Thoracic aorta (tissue), 2 donors: Measurements from ENCODE around the gene ARNT2. TPM values are rescaled to one million over a fixed set of nuclear protein-coding genes. Genes with fewer than 3 reads are reported as not detected.

Experiments
- ATAC-seq: fragments of 150-250 bp; one replicate; pipeline ENCODE4 v1.8.0; 2017; ENCODE audit warnings: low read depth; ENCODE audit not compliant: insufficient number of reproducible peaks, low FRiP score
- DNase-seq: peaks from one replicate; pipeline ENCODE4 v3.0.0-alpha.2; 2020; ENCODE audit warnings: low spot score
- H3K27ac ChIP-seq, 2 donors: fragments of 200-600 bp; sonication (generic); 1 replicate in 1 of 2; 2 replicates in 1 of 2; pipeline ENCODE4 v1.5.1; 2016; ENCODE audit warnings: mild to moderate bottlenecking in 2 of 2, moderate library complexity in 2 of 2
- H3K27me3 ChIP-seq: fragments of 200-600 bp; sonication (generic); replicated peaks from 2 replicates; pipeline ENCODE4 v1.6.0; 2016; ENCODE audit warnings: mild to moderate bottlenecking; ENCODE audit not compliant: insufficient read depth
- H3K36me3 ChIP-seq: fragments of 200-600 bp; sonication (generic); one replicate; pipeline ENCODE4 v1.5.1; 2016
- H3K4me1 ChIP-seq, 2 donors: fragments of 200-600 bp; sonication (generic); 1 replicate in 1 of 2; 2 replicates in 1 of 2; pipeline versions ENCODE4 v1.5.1 to v1.6.0; 2016; ENCODE audit warnings: low read depth in 2 of 2, mild to moderate bottlenecking in 1 of 2; ENCODE audit not compliant: control insufficient read depth in 1 of 2
- H3K4me3 ChIP-seq: fragments of 200-600 bp; sonication (generic); 2 replicates; pipeline ENCODE4 v1.5.1; 2016; ENCODE audit warnings: mild to moderate bottlenecking
- H3K9me3 ChIP-seq: fragments of 200-600 bp; sonication (generic); 2 replicates; pipeline ENCODE4 v1.5.1; 2016
- CTCF ChIP-seq: fragments of 200-600 bp; sonication (generic); IDR thresholded peaks from one replicate; pipeline ENCODE4 v1.5.1; 2019; ENCODE audit warnings: antibody characterized with exemption
- total RNA-seq, 2 donors: library from RNA; depleted of rRNA; stranded (reverse); fragments of >200 nt; gene quantifications; one replicate each; pipeline versions ENCODE4 v1.1.0 to v1.2.3, GENCODE V29; 2016

Gene ARNT2
- total RNA-seq, 2 donors from 2014 or later = 5.8 to 22.9 TPM

GRCh38 chr15:80525853-80526252, 121.7 kb downstream of the ARNT2 start:
- no peaks in the 10 kb centered on the region for H3K36me3 ChIP-seq
- no peak overlapping the region for H3K27ac ChIP-seq
- peaks cover 9 to 22% of the 10 kb centered on the region in 2 donors for H3K4me1 ChIP-seq
- H3K27me3 ChIP-seq = no peaks in the 10 kb centered on the region
- ATAC-seq (no peak), DNase-seq (no peak)
- no peaks in the 10 kb centered on the region for H3K9me3 ChIP-seq
- no peak for TF ChIP-seq CTCF
- no peak overlapping the region for H3K4me3 ChIP-seq

- Histone ChIP-seq H3K36me3 (no peaks in the 10 kb centered on the region), H3K4me3 (no peak overlapping the region), H3K4me1 (peaks cover 9 to 24% of the 10 kb centered on the region in 2 donors), H3K27me3 (no peaks in the 10 kb centered on the region), H3K27ac (no peak overlapping the region), H3K9me3 (no peaks in the 10 kb centered on the region)
- ATAC-seq = no peak
- no peak for DNase-seq
- TF ChIP-seq CTCF = no peak
Measured at GRCh38 chr15:80526556-80527340, 122.6 kb downstream of the ARNT2 start.

- no peak for TF ChIP-seq CTCF
- Histone ChIP-seq H3K27ac (no peak overlapping the region), H3K4me1 (peaks cover 9 to 29% of the 10 kb centered on the region in 2 donors), H3K9me3 (no peaks in the 10 kb centered on the region), H3K4me3 (no peak overlapping the region), H3K27me3 (no peaks in the 10 kb centered on the region), H3K36me3 (no peaks in the 10 kb centered on the region)
- no peak for DNase-seq
- no peak for ATAC-seq
Measured at GRCh38 chr15:80527406-80527805, 123.2 kb downstream of the ARNT2 start.

GRCh38 chr15:80527961-80528360, 123.8 kb downstream of the ARNT2 start:
- no peak overlapping the region for H3K27ac ChIP-seq
- ATAC-seq = no peak
- H3K4me1 ChIP-seq = peaks cover 9 to 29% of the 10 kb centered on the region in 2 donors
- no peaks in the 10 kb centered on the region for H3K36me3 ChIP-seq
- no peaks in the 10 kb centered on the region for H3K27me3 ChIP-seq
- no peak for DNase-seq
- H3K9me3 ChIP-seq = no peaks in the 10 kb centered on the region
- no peak for TF ChIP-seq CTCF
- H3K4me3 ChIP-seq = no peak overlapping the region

- ATAC-seq (no peak), DNase-seq (no peak)
- Histone ChIP-seq H3K27ac (peak overlapping the region in 1 of 2 donors; percentile 35), H3K27me3 (no peaks in the 10 kb centered on the region), H3K36me3 (no peaks in the 10 kb centered on the region), H3K9me3 (no peaks in the 10 kb centered on the region), H3K4me1 (peaks cover 9 to 21% of the 10 kb centered on the region in 2 donors), H3K4me3 (peak overlapping the region; percentile 14)
- no peak for TF ChIP-seq CTCF
Measured at GRCh38 chr15:80530737-80531365, 126.7 kb downstream of the ARNT2 start.
